ENCODE results near the gene FAM184B.
"Not testable (repeated sequence)": the region's sequence is repeated elsewhere in the genome, so short reads cannot be mapped to it uniquely, and the experiment has no call there.

FAM184B gene

DNA sequence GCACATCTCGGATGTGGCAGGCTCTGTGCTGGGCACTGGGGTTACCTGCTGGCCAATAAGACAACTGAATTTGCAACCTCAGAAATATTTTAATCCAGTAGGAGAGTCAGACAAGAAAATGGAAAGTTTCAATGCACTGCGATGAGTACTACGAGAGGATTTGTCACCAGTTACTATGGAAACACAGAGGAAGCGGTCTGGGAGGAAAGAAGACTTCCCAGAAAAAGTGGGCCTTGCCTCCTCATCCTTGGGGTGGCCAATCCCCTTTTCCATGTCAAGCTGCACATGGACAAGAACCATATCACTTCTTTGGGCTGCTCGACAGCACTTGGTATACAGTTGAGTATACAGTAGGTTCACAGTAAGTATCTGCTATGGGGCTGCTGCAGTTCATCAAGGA, 67.6 kb downstream of the FAM184B start:
- DNase-seq = no peak

DNA sequence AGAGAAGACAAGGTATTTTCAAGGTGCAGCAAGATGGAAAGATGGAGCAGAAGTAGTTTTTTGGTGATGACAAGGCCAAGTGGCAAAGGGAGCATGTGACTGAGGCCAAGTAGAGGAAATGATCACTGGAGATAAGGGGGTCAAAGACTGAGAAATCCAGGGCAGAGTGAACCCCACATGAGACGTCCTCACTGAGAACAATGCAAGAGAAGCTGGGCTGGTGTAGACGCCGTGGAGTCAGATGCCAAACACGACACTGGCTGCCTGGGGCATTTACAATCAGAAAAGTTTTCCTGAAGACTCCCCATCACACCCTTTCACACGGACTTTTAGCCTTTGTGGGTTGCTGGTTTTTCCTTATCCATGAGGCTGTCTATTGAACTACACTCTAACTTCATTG, 69.3 kb downstream of the FAM184B start:
- DNase-seq = no peak

DNA sequence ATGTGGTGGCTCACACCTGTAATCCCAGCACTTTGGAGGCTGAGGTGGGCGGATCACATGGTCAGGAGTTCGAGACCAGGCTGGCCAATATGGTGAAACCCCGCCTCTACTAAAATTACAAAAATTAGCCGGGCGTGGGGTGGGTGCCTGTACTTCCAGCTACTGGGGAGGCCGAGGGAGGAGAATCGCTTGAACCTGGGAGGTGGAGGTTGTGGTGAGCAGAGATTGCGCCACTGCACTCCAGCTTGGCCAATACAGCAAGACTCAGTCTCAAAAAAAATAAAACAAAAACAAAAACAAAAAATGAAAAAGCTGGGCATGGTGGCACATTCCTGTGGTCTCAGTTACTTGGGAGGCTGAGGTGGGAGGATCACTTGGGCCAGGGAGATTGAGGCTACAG, 70.2 kb downstream of the FAM184B start:
- not testable (repeated sequence) for DNase-seq

DNA sequence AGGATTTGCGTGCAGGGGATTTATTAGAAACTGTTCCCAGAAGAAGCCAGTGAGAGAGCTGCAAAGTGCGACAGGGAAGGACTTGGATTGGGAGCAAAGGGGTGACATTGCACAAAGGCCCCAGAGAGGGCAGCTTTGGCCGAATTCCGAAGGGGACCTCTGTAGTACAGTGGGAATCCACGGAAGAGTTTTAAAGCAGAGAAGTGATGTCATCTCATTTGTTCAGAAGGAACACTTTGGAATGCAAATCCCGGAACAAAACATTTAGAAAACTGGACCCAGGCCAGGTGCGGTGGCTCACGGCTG, 71.7 kb downstream of the FAM184B start:
- no peak for DNase-seq

DNA sequence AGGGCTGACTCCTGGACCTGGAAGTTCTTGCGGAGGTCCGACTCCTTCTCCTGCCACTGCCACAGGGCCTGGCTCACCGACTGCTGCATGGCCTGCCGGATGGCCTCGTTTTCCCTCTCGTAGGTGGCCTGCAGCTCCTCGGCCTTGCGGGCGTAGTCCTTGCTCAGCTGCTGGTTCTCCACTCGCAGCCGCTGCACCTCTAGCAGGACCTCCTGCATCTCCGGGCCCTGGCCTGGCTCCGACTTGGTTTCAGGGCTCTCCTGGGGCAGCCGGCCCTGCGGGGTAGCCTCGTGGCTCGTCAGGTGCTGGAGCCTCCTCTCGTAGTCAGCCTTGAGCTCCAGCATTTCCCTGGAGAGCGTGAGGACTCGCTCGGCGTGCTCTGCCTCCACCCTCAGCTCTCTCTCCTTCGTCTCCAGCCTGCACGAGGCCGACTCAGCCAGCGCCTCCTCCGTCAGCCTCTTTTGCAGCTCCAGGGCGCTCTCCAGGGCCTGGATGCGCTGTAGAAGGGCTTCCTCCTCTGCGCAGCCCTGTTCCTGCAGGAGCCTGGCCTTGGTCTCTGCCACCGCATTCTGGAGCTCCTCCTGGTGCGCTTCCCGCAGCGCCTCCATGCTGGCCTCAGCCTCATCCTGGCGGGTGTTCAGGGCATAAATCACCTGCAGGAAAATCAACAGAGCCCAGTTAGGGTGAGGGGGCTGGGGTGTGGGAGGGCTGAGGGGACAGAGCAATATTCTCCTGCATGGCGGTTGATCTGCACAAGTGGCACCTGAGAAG, 72.2 kb downstream of the FAM184B start:
- no peak for DNase-seq

DNA sequence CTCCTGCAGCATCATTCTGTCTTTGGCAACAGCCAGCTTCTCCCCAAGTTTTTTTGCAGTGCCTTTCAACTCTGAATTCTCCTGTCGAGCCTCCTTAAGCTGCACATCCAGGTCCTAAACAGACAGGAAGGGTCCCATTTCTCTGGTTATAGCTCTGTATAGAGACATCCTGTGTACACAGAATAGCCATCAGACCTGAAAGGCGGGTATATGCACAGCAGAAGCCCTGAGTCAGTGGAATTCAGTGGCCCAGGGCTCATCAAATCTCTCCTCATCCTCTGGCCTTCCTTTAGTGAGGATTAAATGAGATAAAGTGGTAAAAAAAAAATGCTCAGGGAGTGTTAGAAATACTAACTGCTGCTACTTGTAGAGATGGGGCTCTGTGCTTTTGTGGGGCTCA, 73.8 kb downstream of the FAM184B start:
- no peak for DNase-seq

DNA sequence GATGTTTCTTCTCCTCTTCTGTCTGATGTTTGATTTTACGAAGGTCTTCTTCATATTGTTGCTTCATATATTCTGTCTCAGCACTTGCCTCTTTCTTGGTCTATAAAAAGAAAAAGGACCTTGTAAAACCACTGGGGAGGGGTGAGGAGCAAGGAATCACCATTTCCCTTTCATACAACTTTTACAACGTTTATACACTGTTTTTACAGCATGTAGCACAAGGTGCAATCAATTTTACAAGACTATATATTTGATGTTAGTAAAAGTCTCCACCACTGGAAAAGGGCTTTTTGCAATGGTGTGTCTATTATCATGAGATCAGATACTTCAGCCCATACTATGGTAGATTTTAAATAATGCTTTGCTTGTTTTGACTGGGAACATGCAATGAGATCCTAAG, 76.3 kb downstream of the FAM184B start:
- DNase-seq = no peak

DNA sequence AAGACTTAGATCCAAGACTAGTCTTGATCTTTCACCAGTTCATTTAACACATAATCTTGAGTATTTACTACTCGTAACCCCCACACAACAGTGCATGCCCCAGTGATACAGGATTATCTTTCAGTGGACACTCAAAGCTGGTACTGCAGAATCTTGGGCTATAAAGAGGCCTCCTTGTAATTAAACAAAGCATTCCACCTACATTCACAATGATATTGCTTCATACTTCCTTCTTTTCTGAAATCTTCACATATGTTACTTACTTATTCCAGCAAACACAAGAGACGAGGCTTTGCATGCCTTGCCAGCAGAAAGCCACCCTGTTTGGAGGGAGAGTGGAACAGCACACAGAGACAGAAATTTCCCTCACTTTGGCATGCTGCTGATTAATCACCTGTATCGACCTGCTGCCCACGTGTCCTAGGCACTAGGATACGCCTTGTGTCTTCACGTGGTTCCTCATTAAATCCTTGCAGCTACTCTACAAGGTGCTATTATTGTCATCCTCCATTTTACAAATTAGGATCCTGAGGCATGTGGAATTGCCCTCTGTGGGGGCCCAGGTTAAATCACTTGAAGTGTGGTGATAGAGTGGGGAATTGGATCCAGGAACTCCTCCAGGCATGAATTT, 77.3 kb downstream of the FAM184B start:
- DNase-seq = no peak

DNA sequence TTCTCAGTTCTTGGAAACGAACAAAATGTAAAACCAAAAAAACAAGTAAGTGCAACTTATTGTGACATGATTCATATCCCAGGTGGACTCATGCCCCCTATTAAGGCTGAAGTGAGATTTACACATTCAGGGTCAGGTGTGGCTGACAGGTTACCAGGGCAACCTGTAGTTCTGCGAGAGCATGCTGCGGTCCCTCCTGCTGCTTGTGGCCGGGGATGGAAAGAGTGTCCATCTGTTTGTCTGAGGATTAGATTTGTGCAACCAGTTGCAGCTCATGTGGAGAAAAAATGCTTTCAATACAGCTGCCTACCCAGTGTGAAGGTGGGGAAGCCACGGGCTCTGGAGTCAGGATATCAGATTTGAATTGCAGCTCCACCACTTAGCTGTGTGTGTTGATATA, 78.8 kb downstream of the FAM184B start:
- DNase-seq = peak; percentile 66

DNA sequence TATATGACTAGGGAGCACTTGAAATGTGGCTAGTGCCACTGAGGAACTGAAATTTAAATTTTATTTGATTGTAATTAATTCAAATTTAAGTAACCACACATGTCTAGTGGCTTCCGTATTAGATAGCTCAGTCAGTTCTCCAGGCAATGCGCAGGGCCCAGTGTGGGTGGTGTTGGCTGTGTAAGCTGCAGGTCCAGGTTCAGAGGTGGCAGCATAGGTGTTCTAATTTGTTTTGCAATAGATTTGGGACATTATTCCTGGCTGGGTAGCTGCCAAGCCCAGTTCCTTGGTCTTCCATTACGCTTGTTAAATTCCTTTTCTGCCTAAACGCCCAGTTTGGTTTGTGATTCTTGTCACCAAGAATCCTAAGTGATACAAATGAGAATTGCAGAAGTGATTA, 79.5 kb downstream of the FAM184B start:
- DNase-seq = no peak

DNA sequence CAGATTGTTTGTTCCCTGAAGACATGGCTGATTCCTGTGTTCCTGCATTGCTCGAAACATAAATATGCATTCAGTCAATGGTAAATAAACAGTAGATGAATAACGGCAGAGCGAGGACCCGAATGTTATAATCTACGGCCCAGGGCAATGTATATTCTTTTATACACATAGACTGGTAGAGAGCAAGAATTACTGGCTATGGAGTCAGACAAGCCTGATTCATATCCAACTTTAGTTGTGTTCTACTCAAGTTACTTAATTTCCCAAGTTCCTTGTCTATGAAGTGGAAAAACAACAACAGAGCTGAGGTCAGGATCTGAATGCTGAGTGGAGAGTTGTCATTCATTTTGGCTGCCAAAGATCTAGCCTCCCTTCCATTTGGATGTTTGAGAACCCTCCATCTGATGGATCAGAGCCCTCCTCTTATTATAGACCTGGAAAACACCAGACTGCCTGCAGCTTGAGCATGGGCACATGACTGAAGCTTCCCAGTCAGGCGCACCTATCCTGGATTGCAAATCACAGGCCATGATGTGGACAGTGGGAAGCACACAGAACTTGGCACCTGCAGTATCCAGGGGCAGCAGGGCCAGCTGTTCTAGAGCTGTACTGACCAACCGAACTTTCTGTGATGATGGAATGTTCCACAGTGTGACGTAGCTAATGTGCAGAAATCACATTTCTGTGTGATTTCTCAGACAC, 80.1 kb downstream of the FAM184B start:
- DNase-seq = no peak

DNA sequence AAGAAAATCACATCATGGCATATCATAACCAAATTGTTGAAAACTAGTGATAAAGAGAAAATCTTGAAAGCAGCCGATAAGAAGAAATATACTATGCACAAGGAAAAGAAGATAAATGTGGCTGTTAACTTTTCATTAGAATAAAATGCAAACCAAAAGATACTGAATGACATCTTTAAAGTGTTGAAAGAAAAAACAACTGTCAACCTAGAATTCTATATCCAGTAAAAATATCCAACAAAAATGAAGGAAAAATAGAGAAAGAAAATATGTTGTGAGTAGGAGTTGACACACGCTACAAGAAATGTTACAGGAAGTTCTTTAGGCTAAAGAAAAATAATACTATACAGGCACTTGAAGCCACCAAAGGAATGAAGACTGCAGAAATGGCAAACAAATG, 82.0 kb downstream of the FAM184B start:
- no peak for DNase-seq

DNA sequence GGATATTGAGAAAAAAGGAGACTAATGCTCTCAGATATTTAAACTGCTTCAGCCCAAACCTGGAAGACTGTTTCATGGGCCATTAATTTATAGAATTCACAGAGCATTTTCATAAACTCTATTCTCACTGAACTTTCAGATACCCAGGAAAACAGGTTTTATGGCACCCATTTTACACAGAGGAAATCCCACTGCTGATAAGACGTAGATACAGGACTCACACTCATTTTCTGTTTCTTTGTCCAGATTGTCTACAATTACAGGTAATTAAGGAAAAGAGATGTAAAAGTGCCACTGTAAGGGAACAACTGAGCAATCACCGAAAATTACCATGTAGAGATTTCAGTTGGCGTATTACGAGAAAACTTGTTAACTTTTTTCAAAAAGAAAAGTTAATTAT, 83.3 kb downstream of the FAM184B start:
- DNase-seq = no peak

DNA sequence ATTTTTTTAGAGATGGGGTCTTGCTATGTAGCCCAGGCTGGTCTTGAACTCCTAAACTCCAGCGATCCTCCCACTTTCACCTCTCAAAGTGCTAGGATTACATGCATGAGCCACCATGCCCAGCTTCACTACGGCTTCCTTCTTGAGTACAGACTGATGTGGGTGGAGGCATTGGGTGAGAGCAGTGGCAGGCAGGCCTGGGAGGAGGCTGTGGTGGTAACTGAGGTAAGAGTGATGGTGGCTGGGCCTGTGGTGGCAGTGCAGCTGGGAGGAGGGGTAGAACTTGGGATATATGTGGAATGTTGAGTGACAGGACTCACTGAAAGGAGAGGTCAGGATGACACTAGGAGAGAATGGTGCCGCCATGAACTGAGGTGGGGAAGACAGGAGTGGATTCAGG, 86.1 kb downstream of the FAM184B start:
- DNase-seq = no peak

DNA sequence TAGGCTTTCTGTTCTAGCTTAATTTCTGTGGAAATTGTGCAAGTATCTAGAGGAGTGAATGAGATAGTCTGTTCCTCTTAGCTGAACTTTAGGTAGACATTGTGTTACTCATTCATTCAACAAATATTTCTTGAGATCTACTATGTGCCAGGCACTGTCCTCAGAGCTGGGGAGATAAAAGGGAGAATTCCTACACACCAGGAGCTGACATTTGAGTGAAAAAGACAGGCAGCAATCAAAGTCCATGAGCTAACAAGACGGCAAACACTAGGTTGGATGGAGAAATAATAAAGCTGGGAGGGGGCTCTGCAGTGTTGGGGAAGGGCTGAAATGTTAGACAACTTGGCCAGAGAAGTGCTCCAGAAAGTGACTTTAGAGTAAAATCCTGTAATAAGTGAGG, 86.9 kb downstream of the FAM184B start:
- no peak for DNase-seq

DNA sequence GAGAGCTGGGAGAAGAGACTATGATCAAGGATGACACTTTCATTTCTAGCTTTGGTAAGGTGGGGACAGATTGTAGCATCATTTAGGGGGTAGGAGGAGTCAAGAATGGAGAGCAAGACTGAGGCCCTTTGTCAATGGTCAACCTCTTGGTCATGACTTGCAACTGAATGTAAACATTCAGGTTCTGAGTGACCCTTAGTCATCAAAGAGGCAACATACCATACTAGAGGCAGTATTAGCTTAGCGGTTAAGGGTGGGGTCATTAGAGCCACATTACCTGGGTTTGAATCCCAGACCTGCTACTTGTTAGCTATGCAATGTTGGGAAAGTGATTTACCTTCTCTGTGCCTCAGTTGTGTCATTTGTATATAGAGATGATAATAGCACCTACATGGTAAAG, 90.5 kb downstream of the FAM184B start:
- no peak for DNase-seq

DNA sequence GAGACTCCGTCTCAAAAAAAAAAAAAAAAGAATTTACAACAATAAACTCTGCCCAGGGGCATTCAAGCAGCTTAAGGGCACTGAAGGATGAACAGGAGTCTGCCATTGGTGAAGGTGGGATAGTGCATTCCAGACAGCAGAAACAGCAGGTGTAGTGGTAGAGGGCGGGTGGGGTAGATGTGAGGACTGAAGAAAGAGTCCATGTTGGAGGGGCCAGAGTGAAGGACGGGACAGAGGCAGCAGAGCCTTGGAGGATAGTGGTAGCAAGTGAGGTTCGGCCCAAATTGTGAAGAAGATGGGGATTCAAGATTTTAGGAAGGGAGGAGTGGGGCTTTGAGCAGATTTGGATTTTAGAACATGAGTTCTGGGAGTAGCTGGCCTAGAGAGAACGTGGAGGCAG, 91.3 kb downstream of the FAM184B start:
- DNase-seq = no peak

DNA sequence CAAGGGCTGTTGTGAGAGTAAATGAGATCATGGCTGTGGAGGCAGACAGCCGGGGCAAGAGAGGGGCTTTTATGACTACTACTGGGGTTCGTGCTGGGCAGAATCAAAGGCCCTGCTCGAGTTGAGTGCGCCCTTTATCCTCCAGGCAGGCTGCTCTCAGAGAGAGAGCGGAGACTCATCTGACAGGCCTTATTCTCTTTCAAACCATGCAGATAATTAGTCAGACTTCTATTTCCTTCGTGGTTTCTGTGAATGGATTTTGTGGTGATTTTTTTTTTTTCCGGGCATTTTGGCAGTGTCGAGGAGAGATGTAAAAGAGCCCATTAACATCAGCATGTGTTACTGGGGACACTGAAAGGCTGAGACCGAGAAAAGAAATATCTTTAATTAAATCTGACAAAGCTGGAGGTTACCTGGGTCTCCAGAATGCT, 93.4 kb downstream of the FAM184B start:
- DNase-seq = no peak

DNA sequence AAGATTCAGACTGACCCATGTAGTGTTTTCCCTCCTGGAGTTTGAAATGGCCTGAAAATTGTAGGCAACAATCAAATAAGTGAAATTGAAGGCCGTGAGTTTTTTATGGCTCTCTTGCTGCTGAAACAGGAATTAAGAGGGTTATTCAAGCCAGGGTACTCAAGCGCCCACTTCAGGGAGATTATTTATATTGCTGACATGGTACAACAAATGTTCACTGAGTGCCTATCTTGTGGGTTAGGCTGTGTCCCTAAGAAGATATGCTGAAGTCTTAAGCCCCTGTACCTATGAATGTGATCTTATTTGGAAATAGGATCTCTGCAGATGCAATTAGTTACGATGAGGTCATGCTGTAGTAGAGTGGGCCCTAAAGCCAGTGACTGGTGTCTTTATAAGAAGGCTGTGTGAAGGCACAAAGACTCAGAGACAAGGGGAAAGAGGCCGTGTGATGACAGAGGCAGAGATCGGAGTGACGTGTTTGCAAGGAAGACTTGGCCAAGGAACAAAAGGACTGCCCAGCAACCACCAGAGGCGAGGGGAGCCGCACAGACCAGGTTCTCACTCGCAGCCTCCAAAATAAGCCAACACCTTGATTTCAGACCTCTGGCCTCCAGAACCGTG, 94.1 kb downstream of the FAM184B start:
- peak; percentile 98 for DNase-seq

DNA sequence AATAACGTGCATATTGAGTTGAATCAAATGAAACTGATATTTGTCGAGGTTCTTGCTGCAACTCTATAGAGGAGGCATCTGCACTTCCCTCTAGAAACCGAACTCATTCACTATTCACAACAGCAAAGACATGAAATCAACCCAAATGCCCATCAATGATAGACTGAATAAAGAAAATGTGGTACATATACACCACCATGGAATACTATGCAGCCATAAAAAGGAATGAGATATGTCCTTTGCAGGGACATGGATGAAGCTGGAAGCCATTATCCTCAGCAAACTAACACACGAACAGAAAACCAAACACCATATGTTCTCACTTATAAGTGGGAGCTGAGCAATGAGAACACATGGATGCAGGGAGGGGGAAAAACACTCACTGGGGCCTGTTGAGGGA, 96.8 kb downstream of the FAM184B start:
- peak; percentile 57 for DNase-seq

DNA sequence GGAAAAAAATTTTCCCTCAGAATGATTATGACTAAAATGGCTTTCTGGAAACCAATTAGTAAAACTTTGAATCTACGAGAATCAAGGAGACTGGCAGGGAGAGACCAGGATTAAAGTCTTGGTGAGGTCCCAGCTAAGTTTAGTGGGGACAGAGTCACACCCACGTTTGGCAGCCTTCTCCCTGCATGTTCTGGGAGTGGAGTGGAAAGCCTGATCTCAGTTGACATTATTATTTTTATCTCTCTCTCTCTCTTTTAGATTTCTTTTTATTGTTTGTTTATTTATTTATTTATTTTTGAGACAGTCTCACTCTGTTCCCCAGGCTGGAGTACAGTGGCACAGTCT, 99.2 kb downstream of the FAM184B start:
- DNase-seq = no peak

DNA sequence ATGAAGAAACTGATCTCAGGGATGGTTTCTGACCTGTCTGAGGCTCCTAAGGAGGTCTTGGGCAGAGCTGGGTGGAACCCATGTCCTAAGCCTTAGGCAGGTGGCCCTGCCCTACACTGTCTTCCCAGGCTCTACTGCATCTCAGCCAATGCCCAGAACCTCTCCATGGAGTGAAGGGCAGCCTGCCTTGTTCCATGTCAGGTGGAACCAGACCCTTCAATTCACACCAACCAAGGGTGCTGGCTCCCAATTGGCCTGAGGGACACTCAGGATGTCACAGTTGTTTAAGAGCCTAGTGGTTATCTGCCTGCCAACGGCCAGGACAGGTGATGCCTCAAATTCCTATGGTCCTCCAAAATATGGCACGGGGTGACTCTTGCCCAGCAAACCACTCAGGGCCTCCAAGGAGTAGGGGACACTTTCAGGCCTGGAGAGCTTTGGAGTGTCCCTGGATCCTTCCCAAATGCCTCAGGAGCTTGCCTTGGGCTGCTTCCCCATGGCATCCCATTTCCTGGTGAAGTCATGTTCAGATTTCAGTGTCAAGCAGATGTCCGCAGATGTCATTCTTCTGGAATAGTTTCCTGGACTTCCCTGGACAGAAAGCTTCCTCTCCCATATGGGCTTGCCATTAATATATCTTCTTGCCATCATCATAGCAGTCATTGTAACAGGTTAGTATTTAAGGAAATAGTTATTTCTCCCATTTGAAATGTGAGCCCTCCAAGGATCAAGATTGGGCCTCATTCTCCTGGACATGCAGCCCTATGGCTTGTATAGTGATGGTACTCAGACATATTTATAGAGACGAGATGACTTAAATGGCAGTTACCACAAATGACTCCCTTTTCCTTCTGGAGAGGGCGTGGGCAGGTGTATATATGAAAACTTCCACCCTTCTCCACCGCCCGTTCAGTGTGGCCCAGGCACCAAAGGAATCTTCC, 99.9 kb downstream of the FAM184B start:
- no peak for DNase-seq

Measured in NCI-H524 treated with DMSO at 0.1 percent for 48 hours (cell line).